ENCODE data around the gene KCNMA1.

Gene KCNMA1

DNA sequence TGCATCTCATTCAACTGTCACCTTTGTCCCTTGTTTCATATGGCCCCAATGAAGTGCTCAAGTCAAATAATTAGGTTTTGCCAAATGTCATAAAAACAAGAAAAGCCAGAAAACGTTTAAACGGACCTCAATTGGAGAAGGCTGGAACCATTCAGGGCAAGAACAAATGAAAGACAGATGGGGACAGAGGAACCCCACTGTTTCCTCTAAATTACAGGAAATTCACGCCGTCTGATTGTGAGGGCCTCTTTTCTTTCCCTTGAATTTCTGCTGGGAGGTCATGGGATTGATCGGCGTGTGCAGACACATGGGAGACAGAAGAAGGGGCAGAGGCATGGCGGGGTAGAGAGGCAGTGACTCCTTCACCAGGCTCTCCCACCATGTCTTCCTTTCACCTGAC lies 656.4 kb downstream of the KCNMA1 start:
- no peak for DNase-seq (ENCODE audit: low read depth)

DNA sequence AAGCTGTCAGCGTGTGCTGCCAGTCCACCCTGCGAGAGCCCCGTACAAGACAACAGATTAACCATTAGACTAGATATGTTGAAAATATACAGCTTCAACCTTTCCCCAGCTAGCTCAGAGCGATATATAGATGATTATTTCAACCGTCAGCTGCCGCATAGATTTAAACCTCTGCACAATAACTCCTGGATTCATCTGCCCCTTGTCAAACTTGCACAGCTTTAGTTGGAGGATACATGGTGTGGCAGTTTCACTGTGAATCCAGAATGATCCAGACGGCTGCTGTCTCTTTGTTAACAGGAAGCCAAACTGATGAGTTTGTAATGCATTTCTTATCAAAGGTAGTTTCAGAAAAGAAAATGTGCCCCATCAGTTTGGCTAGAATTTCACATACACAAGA lies 659.7 kb downstream of the KCNMA1 start:
- DNase-seq (ENCODE audit: low read depth), result no peak

DNA sequence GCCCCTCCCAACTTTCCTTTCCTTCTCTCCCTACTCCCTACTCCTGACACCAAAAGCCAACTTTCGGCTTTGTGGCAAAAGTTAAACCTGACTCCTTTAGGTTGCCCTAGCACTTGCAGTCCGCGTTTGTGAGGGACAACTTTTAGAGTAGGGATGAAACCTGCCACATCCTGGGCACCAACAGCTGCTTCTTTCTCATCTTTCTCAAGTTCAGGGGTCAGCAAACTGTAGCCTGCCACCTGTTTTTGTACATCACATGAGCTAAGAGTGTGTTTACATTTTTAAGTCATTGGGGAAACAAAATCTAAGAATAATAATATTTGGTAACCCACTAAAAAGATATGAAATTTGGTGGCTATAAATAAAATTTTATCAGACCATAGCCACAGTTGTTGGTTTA lies 660.6 kb downstream of the KCNMA1 start:
- DNase-seq (ENCODE audit: low read depth), result no peak

DNA sequence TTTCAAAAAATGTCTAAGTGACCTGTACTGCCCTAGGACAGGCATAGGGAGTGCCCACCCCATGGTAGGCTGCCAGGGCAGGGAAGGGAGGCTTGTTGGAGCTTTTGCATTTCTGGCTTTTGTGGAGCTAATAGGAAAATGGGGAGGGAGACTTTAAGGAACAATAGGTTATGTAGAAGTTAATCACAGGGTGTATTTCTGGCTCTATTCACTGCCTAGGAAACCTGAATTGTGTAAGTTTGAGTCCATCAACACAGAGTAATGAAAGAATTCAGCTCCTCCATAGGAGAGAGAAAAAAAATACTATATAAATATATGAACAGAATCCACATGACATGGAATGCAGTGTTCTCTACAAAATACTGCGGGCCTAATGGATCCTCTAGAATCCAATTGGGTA lies 661.5 kb downstream of the KCNMA1 start:
- no peak for DNase-seq (ENCODE audit: low read depth)

DNA sequence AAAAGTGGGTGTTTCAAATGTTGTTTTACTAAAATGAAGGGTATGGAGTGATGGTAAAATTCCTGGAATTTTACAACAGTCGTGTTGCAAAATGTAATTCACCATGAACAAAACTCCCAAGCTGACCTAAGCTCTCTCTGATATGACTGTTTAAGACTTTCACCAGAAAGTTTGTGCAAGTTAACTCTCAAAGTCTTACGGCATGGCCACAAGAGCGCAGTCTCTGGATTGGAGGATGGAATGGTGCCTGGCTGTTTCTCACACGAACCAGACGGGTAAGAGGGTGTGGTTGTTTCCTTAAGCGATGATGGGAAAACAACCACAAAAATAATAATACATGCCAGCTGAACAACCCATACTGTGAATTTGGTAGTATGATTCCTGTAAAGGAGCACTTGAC lies 662.5 kb downstream of the KCNMA1 start:
- no peak for DNase-seq (ENCODE audit: low read depth)

DNA sequence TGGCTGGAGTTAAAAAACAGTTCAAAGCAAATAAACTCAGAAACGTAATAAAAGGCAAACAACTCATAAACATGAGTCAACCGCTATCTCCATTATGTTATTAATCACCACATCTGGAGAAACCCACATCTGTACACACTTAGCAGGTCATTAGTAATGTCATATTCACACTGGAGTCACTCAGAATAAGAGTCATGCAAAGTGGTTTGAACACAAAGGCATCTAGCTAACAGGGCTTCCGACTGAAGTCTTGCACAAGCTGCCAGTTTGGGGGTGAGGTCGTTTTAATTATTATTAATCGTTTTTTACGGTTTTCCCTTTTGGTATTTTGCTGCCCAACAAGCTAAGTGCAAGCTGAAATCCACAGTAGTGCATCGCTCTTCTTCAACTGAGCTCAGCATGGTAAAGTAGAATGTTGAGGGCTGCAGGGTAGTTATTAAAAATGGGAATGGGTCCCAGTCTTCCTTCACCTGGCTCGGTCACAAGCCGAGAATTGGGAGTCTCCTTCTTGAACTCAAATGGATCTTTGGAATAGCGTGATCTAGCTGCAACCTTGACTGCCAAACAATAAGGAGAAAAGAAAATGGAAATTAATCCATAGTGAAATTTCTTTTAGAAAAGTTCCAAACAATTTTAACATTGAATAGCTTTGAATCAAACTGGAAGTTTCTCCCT lies 663.5 kb downstream of the KCNMA1 start:
- no peak for DNase-seq (ENCODE audit: low read depth)

DNA sequence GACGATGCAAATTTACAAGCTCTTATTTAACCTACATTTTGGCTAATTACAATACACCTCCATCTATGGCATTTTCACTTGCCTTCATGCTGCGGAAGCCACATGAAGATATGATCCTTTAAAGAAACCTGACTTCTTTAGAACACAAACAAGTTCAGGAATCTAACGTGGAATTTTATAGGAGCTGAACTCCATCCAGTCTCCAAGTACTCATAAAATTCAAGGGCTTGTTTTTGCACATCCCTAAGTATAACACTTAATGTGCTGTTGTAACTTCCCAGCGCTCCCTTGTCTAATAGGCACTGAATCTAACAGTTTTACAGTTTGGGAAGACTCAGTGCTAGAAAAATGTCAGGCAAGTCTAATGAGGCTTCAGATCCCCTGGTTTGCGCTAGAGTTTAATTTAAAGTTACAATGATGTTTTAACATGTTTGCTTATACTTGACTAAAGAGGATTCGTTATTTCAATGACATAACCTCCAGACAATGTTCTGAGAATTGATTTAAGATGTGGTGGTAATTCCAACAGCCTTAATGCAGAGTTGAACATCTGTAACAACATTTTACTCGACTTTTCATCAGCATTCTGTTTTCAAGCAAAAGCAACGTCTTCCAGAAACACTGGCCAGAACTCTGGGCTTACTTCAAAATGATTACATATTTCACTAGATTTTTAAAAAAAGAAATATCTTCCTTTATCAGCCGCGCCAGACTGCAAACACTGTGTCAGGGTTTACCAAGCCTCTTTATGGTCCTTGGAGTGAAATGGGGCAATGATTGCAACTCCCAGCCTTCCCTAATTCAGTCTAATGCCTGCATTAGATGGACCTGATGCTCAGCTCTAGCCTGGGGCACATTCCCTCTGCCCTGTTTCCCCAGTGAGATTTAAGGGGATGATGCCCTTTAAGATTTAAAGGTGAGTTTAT lies 664.3 kb downstream of the KCNMA1 start:
- no peak for DNase-seq (ENCODE audit: low read depth)

DNA sequence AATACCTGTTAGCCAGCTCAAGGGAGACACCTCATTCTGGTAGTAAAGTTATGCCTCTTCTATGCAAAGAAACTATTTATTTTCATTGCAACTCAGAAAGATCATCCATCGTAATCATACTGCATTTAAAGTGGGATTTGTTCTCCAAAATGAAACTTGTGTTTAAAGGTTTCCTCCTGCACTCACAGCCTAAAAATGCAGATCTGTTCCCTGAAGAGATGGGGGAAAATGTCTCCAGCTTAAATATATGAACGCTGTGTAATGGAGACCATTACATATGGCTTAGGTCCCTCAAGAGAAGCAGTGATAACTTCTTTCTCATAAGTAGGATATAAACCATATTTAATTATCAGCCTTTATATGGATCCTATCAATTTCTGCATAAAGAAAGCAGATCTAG lies 665.1 kb downstream of the KCNMA1 start:
- no peak for DNase-seq (ENCODE audit: low read depth)

DNA sequence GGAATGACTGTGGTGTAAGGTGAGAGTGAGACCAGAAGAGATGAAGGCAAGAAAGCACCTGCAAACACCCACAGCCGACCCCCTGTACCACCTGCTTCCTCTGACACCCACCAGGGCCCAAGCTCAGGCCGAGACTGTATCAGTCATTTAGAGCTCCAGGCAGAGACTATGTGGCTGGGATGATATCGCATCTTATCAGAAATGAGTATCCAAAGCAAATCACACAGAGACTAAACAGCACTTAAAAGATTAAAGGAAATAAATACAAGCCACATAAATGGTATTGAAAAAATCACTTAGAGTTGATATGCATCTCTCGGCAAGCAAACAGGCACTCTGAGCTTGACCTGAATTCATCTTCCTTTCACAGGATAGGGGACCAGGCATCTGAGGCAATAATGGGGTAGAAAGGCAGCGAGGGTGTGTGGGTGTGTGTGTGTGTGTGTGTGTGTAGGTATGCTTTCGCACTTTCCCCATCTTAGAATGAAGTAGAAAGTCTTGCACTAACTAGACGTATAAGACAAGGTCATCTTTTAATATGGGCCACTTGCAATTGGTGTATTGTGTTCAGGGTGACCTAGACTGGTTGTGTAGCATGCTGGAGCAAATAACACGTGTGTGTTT lies 665.9 kb downstream of the KCNMA1 start:
- no peak for DNase-seq (ENCODE audit: low read depth)

DNA sequence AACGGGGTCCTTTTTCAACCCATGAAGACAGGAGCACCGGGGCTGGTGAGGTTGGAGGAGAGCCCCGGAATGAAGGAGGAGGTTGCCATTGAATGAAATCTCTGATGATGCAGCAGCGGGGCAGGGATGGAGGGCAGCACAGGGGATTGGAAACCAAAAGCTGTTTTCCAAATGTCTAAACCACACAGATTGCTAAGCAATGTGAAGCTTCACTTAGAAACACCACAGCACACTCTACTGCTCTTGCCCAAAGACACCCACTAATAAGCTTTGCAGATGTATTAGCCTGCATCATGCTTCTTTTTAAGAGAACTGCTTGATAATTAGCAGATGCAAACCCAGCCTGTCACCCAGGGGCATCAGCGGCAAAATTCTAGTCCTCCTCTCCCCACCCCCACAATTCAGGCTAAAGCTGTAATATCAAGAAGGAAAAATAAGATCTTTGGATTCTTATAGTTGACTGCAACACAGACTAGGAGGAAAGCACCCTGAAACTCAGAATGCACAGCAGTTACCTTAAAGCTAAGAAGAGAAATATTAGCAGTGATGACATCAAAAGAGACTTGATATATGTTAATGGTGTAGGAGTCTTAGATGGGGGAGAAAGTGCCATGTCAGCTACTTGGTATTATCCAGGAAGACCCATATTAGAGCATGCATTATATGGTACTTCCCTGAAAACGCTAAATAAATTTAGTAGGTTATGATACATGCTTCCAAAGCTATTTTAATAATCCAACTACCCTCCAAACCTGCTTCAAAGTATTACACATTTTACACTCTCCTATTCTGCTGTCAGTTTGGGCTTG lies 666.7 kb downstream of the KCNMA1 start:
- no peak for DNase-seq (ENCODE audit: low read depth)

DNA sequence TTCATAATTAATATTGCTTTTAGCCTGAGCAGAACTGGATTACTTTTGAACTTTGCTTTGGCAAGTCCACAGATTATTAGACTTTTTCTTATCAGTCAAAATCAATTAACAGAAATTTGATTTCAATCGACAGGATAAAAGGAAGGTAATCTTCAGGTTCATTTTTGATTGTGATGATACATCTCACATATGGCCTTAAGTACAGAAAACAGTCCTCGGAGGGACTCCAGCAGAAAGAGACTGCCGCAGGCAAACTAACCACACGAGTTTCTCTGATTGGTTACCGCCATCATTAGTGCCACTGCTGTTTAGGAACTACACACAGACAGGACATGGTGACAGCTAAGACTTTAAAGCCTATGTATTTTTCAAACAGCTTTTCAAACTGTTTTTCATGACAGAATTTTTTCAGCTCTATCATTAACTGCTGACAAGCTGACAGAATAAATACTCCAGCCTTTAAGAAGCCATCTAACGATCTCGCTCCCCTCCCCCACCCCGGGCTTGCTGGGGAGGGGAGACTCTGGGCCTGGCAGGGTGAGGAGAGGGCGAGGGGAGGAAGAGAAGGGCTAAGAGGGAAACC lies 668.2 kb downstream of the KCNMA1 start:
- no peak for DNase-seq (ENCODE audit: low read depth)

DNA sequence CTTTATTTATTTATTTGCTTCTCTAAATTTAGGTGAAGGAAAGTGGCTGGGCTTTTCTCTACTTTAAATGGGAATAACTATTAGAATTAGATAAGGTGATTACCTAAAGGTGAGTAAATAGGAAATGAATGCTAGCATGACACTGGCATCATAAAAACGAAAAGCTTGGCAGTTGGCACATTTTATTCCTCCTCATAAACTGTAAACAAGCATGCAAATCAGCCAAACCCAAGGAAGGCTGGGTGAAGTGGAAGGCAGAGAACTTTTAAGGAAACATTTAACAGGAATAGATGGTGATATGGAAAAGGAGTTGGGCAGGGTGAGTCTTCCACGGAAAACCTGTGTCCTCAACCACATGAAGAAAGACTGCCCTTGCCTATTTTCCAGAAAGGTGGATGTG lies 669.1 kb downstream of the KCNMA1 start:
- DNase-seq (ENCODE audit: low read depth), result no peak

DNA sequence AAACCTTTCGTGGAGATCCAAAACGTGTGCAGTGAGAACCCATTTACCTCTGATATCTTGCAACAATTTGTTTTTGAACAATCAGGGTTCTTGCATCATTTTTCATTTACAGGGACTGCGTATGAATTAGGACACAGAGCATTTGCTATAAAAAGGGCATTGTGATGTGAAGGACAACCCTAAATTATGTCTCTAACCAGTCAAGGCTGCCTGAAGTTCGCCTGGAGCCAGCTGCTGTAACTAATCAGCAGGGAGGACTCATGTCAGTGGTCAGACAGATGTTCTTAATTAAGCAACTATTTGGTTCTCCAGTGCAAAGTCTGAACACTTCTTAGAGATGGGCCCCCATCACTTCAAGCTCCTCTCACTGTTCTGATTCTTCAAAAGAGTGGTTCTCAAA lies 674.8 kb downstream of the KCNMA1 start:
- DNase-seq (ENCODE audit: low read depth), result no peak

DNA sequence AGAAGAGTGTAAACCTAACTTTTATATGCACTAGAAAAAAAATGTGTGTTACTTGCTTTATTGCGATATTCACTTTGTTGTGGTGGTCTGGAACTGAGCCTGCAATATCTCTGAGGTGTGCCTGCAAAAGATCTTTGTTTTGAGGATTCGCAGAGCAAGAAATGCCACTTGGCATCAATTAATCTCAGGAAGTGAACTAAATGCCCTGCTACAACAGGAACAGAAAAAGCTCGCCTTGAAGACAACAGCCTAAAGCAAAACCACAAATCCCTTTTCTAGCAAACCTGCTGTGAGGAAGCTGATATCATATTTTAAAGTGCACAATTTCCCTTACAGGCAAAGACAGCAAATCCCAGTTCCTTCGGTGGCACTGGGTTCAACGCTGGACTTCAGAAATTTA lies 675.8 kb downstream of the KCNMA1 start:
- no peak for DNase-seq (ENCODE audit: low read depth)

DNA sequence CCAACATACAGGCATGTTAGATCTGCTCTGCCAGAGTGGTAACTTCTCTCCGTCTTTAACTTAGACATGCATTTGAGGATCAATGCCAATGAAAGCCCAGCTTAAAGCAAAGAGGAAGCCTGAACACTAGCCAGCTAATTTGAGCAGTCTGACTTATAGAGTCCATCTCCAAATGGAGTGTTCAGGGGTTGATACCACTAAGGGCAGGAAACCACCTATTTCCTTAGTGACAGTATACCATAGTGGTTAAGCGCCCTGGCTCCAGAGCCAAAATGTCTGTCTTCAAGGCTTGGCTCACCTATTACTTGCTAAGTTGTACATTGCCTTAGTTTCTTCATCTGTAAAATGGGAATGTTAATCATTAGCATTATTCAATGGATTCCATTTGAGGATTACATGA lies 678.5 kb downstream of the KCNMA1 start:
- no peak for DNase-seq (ENCODE audit: low read depth)

DNA sequence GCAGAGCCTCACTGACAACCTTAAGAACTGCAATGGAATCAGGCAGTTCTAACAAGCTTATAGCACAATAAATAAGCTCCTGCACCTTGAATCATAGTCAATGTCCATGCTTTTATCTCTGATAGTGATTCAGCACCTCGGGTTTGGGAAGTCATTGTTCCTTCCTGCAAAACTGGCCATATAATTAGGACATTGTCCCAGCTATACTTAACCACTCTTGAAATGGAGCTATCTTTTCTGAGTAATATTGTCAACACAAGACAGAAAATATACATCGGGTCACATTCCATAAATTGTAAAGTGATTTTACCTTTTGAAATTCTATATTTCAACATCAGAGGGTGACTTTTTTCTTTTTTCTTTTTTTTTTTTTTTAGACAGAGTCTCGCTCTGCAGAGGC lies 682.8 kb downstream of the KCNMA1 start:
- DNase-seq (ENCODE audit: low read depth), result no peak

DNA sequence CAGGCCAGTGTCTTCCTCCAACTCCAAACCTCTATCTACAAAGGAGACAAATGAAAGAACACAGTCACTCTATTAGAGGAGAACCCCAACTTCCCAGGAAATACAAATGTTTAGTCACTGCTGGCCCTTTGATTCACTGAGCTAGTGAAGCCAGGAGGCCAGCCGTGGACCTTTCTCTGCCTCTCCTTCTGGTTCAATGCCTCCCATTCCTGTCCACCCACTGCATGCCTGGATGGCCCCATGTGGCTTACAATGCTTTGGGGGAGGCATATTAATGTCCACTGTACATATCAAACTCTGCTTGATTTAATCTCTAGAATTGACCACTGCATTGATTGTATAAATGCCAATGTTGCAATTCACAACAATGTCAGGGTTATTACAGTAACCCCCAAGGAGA lies 687.3 kb downstream of the KCNMA1 start:
- no peak for DNase-seq (ENCODE audit: low read depth)

DNA sequence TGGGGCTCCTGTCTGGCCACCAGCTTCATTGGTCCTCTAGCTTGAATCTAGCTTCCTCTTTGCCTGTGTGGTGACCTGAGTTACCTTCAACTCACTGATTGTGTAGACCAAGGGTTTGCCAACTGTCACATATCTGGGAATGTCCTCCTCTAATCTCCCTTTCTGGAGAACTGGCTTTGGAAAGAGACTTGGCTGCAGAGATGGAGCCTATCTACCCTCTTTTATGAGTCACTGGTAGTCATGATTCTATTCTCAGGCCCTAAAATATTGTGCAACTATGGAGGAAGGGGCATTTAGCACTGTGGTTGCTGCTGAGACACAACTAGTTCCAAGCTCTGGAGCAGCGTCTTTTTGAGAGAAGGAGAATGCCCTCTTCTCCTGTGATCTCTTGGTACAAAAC lies 691.3 kb downstream of the KCNMA1 start:
- no peak for DNase-seq (ENCODE audit: low read depth)

DNA sequence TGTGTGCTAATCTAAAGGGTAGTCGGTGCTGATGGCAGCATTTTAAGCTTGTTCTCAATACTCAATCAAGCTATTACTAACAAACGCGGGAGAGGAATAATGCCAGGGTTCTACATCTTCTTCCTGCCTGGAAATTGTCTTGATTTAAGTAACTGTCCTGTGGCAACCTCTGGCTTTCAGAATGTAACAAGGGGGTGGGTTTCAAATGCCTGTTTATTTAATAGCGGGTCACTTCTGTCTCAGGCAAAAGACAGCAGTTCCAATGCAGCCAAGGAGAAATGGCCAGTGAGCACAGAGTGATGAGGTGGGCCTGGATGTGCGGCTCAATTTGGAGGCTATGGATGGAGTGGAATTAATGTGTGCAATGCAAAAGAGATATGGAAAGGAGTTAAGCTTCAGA lies 692.4 kb downstream of the KCNMA1 start:
- DNase-seq (ENCODE audit: low read depth), result no peak

DNA sequence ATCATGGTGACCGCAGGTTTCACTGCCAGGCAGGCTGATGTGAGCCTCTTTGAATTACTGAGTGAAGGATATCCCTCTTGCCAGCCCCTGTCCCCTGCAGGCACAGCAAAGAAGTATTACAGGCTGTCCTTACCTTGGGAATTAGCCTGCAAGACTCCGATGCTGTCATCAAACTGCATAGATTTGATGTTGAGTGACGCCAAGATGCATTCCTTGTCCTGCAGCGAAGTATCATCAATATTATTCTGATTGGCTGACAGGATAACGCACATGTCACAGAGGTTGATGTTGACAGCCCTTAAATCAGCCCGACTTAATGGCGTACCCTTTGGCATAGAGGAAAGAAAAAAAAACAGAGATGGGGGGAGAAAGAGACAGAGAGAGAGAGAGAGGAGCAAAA lies 693.0 kb downstream of the KCNMA1 start:
- DNase-seq (ENCODE audit: low read depth), result no peak

DNA sequence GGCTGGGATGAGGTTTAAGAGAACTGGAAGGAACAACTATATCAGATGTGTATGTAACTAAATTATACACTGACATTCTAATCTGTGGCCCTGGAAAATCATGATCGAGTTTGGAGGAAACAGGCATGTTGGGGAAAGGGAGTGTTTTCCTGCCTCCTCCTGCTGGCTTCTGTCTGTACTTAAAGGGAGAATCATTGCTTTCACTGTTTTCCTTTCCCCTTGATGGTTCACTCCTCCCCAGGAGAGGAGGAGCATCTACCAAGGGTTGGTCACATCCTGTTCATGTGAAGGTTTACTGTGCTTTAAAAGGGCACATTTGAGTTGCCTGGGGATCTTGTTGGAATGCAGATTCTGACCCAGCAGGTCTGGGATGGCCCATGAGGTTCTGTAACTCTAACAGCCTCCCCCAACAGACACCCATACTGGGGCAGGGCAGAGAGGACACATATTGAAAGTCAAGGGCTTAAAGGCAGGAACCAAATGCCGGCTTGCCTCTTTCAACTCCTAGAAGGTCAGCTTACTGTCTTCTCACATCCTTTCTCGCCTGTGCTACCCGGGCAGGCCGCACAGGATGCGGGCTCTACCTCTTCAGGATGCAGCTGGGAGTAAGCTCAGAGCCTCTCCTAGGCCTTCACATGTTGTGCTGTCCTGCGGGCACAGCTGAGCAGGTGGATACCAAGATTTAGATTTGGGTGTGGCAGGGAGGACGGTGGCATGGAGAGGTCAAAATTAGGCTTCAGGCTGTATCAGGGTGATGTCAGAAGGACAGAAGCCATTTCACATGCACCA lies 694.8 kb downstream of the KCNMA1 start:
- no peak for DNase-seq (ENCODE audit: low read depth)

Data from activated T-helper 1 cell treated with Interleukin-2 at 50 U/mL for 16 hours (primary cell).